Measurements from ENCODE around the gene PAX8.

DNA sequence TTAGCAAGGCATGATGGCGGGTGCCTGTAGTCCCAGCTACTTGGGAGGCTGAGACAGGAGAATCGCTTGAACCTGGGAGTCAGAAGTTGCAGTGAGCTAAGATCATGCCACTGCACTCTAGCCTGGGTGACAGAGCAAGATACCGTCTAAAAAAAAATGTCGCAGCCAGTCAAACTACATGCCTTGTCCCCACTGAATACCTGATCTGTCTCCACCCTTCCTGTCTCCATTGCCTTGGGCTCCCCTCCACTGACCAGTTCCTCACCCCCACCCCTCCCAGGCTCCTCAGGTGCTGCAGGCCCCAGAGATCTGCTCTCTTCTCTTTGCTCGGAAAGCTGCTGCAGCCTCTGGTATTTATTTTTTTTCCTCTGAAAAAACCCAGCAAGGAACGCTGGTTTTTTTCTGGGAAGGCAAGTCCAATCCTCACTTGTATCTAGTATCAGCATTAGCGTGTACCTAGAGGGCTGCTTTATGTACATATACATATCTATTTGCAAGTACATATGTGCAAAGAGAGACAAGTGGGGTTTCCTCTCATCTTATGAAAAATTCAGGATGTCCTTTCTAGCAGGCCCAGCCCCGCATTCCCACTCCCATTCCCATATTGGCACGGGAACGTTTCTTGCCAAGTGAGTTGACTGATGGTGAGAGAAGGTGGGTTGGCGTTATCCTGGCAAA, 100.5 kb downstream of the PAX8 start:
- TF ChIP-seq YY1 (IDR thresholded peaks at IDR 0.05; ENCODE audit: insufficient read depth, insufficient read length): no peak
- no peak for TF ChIP-seq ZNF274 (IDR thresholded peaks at IDR 0.05; ENCODE audit: low read depth, low read length)
